BJ (cell line): ENCODE results near the gene C11orf54. TPM values are rescaled to one million over a fixed set of nuclear protein-coding genes. Genes with fewer than 3 reads are reported as not detected.

Experiments used
- CTCF ChIA-PET: fragments of 350-600 bp; formaldehyde crosslinking; extraction: SDS; loops from one replicate; lab custom pipeline; 2021; ENCODE audit warnings: antibody characterized with exemption, inconsistent platforms; lab: Yijun Ruan, JAX
- POLR2A ChIA-PET: fragments of 300-600 bp; sonication (Branson Sonifier 250); formaldehyde crosslinking; extraction: SDS; loops from one replicate; lab custom pipeline; 2021; ENCODE audit warnings: antibody characterized with exemption; lab: Charles Lee
- DNase-seq: peaks from one replicate; pipeline ENCODE4 v3.0.0-alpha.2; 2011; ENCODE audit warnings: low read depth
- H3K27me3 ChIP-seq: 2 replicates; pipeline ENCODE4 v1.6.0; 2011; ENCODE audit warnings: low read length; ENCODE audit not compliant: control insufficient read depth, insufficient read depth
- H3K36me3 ChIP-seq: 2 replicates; pipeline ENCODE4 v1.5.1; 2011; ENCODE audit warnings: low read length; ENCODE audit not compliant: control insufficient read depth, insufficient read depth
- H3K4me3 ChIP-seq: 2 replicates; pipeline ENCODE4 v1.5.1; 2011; ENCODE audit warnings: low read depth, mild to moderate bottlenecking, control low read depth, low read length
- CTCF ChIP-seq: IDR thresholded peaks from 2 replicates; pipeline ENCODE4 v1.5.1; 2011; ENCODE audit warnings: low read depth, mild to moderate bottlenecking, control low read depth, inconsistent platforms, low read length, moderate library complexity; ENCODE audit not compliant: insufficient read depth
- polyA plus RNA-seq: library from polyadenylated mRNA; depleted of rRNA; stranded (reverse); fragments of >200 nt; gene quantifications from 2 replicates; pipeline ENCODE4 v1.2.3, GENCODE V29; 2011

C11orf54 gene
- polyA plus RNA-seq, 1 experiment: 6.8 TPM

- no peak overlapping the region for H3K4me3 ChIP-seq
- POLR2A ChIA-PET: no interaction called here
- DNase-seq: no peak
- peaks cover 6% of the 10 kb centered on the region for H3K36me3 ChIP-seq
- no peak for TF ChIP-seq CTCF
- no peaks in the 10 kb centered on the region for H3K27me3 ChIP-seq
- CTCF ChIA-PET: interaction anchor here (0.6 kb wide), 1 partner anchor 120 kb away, joined by 3 read pairs; no protein-coding TSS in a partner anchor
Observed at GRCh38 chr11:93718057-93718563, 23.4 kb upstream of the C11orf54 start.

GRCh38 chr11:93719310-93719709 is 22.2 kb upstream of the C11orf54 start:
- H3K36me3 ChIP-seq: peaks cover 6% of the 10 kb centered on the region
- TF ChIP-seq CTCF: no peak
- POLR2A ChIA-PET: no interaction called here

GRCh38 chr11:93720522-93720921 is 20.9 kb upstream of the C11orf54 start:
- ChIA-PET POLR2A (no interaction called here), CTCF (no interaction called here)
- no peak for DNase-seq
- H3K27me3 ChIP-seq: no peaks in the 10 kb centered on the region
- no peak overlapping the region for H3K4me3 ChIP-seq
- no peak for TF ChIP-seq CTCF
- peaks cover 6% of the 10 kb centered on the region for H3K36me3 ChIP-seq

More at GRCh38 chr11:93719310-93719709, 22.2 kb upstream of the C11orf54 start:
- CTCF ChIA-PET: no interaction called here
- DNase-seq: no peak
- no peaks in the 10 kb centered on the region for H3K27me3 ChIP-seq
- no peak overlapping the region for H3K4me3 ChIP-seq

GRCh38 chr11:93724089-93724488 is 17.4 kb upstream of the C11orf54 start:
- H3K36me3 ChIP-seq: peaks cover 6% of the 10 kb centered on the region
- H3K4me3 ChIP-seq: no peak overlapping the region
- POLR2A ChIA-PET: no interaction called here
- H3K27me3 ChIP-seq: no peaks in the 10 kb centered on the region
- no peak for TF ChIP-seq CTCF
- CTCF ChIA-PET: no interaction called here
- DNase-seq: no peak

DNA sequence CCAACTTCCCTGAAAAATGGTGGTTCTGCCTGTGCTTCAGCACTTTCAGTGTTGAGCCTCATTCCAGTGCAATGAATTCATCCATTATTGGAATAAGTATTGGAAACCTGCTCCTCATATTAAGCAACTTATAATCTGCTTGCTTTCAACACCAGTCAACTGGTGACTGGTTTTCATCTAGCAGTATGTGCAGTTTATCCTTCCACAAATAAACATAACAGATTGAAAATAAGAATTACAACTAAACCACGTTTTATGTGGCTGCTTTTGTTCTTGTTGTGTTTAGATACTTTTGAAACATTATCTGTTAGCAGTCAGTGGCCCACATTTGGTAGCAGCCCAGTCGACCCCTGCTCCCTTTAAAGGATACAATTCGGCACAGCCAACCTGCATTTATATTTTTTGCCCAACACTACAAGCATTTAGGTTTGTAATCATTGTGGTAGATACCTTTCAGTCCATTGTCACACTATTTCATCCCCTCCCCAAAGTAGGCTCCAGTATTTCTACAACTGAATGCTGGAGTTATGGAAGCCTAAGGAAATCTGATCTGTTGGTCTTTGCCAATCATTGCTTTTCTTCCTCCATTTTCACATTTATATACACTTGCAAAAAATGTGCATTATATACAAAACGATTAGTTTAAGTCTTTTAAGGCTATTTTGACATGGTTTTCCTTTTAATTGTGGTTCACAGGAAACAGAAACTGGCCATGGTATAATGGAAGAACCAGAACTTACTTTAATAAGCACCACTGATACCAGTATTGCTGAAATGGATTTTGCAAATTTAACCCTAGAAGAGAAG is 13.3 kb upstream of the C11orf54 start:
- no peak overlapping the region for H3K4me3 ChIP-seq
- no peak for DNase-seq
- ChIA-PET POLR2A (no interaction called here), CTCF (interaction anchor here (0.6 kb wide), 1 partner anchor 20 kb away, joined by 3 read pairs; no protein-coding TSS in a partner anchor)
- H3K27me3 ChIP-seq: no peaks in the 10 kb centered on the region
- H3K36me3 ChIP-seq: peaks cover 10% of the 10 kb centered on the region
- TF ChIP-seq CTCF: no peak
